NB4 (cell line): ENCODE data around the gene SCAMP5.

Experiments
- DNase-seq: peaks from one replicate; pipeline ENCODE4 v3.0.0; 2010; ENCODE audit warnings: low read depth
- H3K4me3 ChIP-seq: one replicate; pipeline ENCODE4 v1.5.1; 2011; ENCODE audit warnings: mild to moderate bottlenecking, low read depth, low read length, moderate library complexity
- MYC ChIP-seq: IDR thresholded peaks from 2 replicates; pipeline ENCODE4 v1.6.1; 2011; ENCODE audit warnings: low read depth, low read length
- POLR2A ChIP-seq: IDR thresholded peaks from 2 replicates; pipeline ENCODE4 v1.6.1; 2011; ENCODE audit warnings: mild to moderate bottlenecking; ENCODE audit not compliant: insufficient read length; ENCODE audit errors: extremely low read depth
- TF ChIP-seq, protein P1 (sequence below): IDR thresholded peaks from 2 replicates; pipeline ENCODE4 v1.6.1; 2011; ENCODE audit warnings: low read depth, low read length
- TF ChIP-seq, protein P2 (sequence below): IDR thresholded peaks from one replicate; pipeline ENCODE4 v1.5.1; 2012; ENCODE audit warnings: low read depth, low read length

The SCAMP5 gene

DNA sequence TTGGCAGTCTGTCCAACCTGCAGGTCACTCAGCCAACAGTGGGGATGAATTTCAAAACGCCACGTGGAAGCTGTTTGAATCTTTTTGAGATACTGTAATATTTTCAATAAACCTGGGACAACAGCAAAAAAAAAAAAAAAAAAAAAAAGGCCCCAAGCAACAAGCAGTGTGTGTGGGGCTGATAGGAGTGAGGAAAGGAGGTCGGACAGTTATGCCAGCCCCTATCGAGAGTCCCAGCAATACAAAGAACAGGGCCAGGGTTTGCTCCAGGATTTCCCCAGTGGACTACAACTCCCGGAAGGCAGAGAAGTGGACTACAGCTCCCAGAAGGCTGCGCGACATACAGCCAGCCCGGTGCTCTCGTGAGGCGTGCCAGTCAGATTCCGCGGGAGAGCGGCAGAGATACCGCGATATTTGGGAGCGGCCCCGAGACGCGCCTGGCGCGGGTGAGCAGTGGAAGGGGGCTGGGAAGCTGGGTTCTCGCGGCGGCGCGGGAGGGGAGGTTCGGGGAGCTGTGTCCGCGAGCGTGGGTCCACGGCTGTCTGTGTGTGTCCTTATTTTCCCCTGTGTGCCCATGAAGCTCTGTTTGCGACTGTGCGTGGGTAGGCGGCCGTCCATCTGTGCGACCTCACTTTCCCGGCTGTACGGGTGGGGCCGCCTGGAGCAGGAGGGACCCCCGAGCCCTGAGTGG lies 28.0 kb downstream of the SCAMP5 start, which contains the start of gene PPCDC:
TSS of gene PPCDC (plus strand) at position 410 of the 691 bp plus-strand sequence. CDS start 4,729 bp downstream, outside the sequence.
- TF ChIP-seq, protein P1, sequence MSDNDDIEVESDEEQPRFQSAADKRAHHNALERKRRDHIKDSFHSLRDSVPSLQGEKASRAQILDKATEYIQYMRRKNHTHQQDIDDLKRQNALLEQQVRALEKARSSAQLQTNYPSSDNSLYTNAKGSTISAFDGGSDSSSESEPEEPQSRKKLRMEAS: peak; percentile 43; the same call in 1 of the 2 replicates
- TF ChIP-seq, protein P2, sequence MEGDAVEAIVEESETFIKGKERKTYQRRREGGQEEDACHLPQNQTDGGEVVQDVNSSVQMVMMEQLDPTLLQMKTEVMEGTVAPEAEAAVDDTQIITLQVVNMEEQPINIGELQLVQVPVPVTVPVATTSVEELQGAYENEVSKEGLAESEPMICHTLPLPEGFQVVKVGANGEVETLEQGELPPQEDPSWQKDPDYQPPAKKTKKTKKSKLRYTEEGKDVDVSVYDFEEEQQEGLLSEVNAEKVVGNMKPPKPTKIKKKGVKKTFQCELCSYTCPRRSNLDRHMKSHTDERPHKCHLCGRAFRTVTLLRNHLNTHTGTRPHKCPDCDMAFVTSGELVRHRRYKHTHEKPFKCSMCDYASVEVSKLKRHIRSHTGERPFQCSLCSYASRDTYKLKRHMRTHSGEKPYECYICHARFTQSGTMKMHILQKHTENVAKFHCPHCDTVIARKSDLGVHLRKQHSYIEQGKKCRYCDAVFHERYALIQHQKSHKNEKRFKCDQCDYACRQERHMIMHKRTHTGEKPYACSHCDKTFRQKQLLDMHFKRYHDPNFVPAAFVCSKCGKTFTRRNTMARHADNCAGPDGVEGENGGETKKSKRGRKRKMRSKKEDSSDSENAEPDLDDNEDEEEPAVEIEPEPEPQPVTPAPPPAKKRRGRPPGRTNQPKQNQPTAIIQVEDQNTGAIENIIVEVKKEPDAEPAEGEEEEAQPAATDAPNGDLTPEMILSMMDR: no peak
- TF ChIP-seq MYC (peak; percentile 81), POLR2A (peak; percentile 97)
- peak; percentile 98 for DNase-seq
- H3K4me3 ChIP-seq: peak within 1 kb of the TSS; percentile 93

DNA sequence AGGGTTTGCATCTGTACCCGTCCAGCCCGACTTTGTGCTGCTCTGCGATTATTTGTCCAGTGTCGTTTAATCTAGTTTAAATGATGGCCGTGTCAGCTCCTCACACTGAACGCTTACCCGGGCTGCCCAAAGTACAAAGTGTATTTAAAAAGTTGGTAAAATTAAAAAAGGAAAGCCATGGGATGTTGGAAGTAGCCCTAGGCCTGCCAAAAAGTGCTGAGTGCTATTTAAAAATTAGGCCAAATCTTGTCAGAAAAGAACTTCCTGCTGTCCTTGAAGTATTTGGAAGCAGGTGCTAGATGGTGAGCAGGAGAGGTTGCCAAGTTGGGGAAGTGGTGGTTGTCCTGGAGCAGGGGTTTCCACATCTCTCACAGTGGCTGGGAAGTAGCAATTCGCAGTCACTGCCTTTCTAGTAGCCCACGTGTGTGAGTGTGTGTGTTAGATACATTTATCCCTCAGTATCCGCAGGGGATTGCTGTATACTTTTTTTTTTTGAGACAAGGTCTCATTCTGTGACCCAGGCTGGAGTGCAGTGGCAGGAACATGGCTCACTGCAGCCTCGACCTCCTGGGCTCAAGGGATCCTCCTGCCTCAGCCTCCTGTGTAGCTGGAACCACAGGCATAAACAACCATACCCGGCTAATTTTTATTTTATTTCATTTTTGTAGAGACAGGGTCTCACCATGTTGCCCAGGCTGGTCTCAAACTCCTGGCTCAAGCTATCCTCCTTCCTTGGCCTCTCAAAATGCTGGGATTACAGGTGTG lies 28.7 kb downstream of the SCAMP5 start:
- DNase-seq: peak; percentile 86

DNA sequence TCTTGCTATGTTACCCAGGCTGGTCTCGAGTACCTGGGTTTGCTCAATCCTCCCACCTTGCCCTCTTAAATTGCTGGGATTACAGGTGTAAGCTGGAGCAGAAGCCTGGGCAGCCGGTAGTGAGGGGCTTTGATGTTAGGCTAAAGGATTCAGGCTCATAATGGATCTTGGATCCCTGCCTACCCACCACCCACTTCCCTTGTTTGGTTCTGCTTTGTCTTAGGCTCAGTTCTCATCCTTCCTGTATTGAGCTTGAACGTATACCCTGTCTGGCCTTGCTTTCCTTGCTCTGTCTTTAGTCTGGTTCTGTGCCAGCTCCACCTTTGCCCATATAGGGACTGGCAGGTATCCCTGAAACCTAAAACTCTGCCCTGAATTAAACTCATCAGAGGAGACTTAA lies 29.7 kb downstream of the SCAMP5 start:
- H3K4me3 ChIP-seq: peak overlapping the region; percentile 93
- TF ChIP-seq MYC: no peak
- TF ChIP-seq, protein P2: no peak
- no peak for TF ChIP-seq POLR2A
- TF ChIP-seq, protein P1: no peak
- no peak for DNase-seq

More for the DNA sequence above, 28.7 kb downstream of the SCAMP5 start:
- TF ChIP-seq, protein P1: peak; percentile 89
- no peak for TF ChIP-seq POLR2A
- TF ChIP-seq MYC: peak; percentile 85
- TF ChIP-seq, protein P2: no peak
- peak overlapping the region; percentile 93 for H3K4me3 ChIP-seq

DNA sequence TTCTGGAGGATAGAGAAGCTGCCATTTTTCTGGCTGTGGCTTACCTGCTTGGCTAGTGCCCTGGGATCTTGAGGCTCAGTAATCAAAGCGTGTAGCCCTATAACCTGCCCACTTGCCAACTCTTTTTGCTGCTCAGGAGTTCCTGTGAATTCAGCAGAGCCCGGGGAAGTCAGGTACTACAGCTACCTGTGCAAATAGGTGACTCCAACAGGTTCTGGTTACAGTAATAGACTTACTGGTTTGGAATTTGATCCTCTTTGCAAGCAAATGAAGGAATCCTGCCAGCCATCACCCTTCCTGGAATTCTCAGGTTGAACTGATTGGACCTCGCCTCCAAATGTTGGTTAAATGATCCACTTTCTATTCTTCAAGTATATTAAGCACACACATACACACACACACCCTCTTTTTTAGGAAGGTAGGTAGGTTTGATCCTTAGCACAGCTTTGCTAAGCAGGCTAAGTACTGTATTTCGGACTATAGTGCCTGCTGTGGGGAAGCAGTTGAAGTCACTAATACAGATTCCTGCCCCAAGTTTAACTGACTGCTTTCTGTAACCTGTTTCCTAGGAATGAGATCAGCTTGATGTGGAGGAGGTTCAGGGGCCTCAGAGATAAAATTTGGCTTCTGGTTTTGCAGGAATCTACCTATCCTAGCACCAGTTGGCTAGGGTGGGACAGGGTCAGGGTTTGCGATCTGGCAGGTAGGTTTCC lies 30.3 kb downstream of the SCAMP5 start:
- no peak for DNase-seq
- no peak for TF ChIP-seq POLR2A
- TF ChIP-seq, protein P2: no peak
- no peak overlapping the region for H3K4me3 ChIP-seq

DNA sequence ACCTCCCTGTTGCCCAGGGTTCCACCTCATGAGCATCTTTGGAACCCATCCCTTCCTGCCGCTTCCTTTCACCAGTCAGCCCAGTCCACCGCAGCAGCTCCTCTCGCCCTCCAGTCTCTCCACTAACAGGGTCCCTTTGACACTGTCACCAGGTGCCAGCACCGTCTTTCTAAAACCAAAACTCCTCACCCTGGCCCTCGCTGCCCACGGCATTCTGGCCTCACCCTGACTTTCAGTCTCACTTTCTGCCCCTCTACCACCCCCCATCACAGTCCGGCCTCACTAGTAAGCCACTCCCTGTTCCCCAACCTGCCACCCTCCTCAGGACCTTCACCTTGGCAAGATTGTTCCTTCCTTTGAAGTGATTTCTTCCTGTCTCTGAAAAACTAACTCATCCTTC lies 32.2 kb downstream of the SCAMP5 start:
- no peak for DNase-seq
- H3K4me3 ChIP-seq: no peak overlapping the region
- TF ChIP-seq, protein P1: no peak
- no peak for TF ChIP-seq MYC
- TF ChIP-seq, protein P2: no peak
